ENCODE data around the gene AFF3. TPM values are rescaled to one million over a fixed set of nuclear protein-coding genes. Genes with fewer than 3 reads are reported as not detected.

The AFF3 gene
- total RNA-seq, 1 donor from 2014 or later = 7.3 TPM

- Mint-ChIP-seq H3K4me1 (ENCODE audit: low read depth) (no peaks in the 10 kb centered on the region), H3K27ac (no peak overlapping the region), H3K27me3 (no peaks in the 10 kb centered on the region), H3K36me3 (ENCODE audit: insufficient read depth) (no peaks in the 10 kb centered on the region), H3K4me3 (ENCODE audit: low read depth) (no peak overlapping the region), H3K9me3 (ENCODE audit: low read depth) (peaks cover 5% of the 10 kb centered on the region)
- no peak for TF ChIP-seq CTCF (IDR thresholded peaks at IDR 0.05; ENCODE audit: unreplicated experiment)
- no peak for DNase-seq (ENCODE audit: low spot score, unreplicated experiment)
These were observed 505.2 kb downstream of the AFF3 start for GRCh38 chr2:99637159-99637697.

GRCh38 chr2:99636144-99637034 lies 506.0 kb downstream of the AFF3 start:
- Mint-ChIP-seq H3K27ac (no peak overlapping the region), H3K4me1 (ENCODE audit: low read depth) (no peaks in the 10 kb centered on the region), H3K9me3 (ENCODE audit: low read depth) (peaks cover 5% of the 10 kb centered on the region), H3K4me3 (ENCODE audit: low read depth) (no peak overlapping the region), H3K36me3 (ENCODE audit: insufficient read depth) (no peaks in the 10 kb centered on the region), H3K27me3 (no peaks in the 10 kb centered on the region)
- TF ChIP-seq CTCF (IDR thresholded peaks at IDR 0.05; ENCODE audit: unreplicated experiment) = no peak
- no peak for DNase-seq (ENCODE audit: low spot score, unreplicated experiment)

GRCh38 chr2:99635710-99636109 lies 506.7 kb downstream of the AFF3 start:
- no peaks in the 10 kb centered on the region for H3K4me1 Mint-ChIP-seq (ENCODE audit: low read depth)
- no peak overlapping the region for H3K4me3 Mint-ChIP-seq (ENCODE audit: low read depth)
- no peak overlapping the region for H3K27ac Mint-ChIP-seq
- H3K36me3 Mint-ChIP-seq (ENCODE audit: insufficient read depth) = no peaks in the 10 kb centered on the region
- no peaks in the 10 kb centered on the region for H3K27me3 Mint-ChIP-seq
- DNase-seq (ENCODE audit: low spot score, unreplicated experiment) = no peak
- TF ChIP-seq CTCF (IDR thresholded peaks at IDR 0.05; ENCODE audit: unreplicated experiment) = no peak
- peaks cover 5% of the 10 kb centered on the region for H3K9me3 Mint-ChIP-seq (ENCODE audit: low read depth)

- H3K4me1 Mint-ChIP-seq (ENCODE audit: low read depth) = no peaks in the 10 kb centered on the region
- TF ChIP-seq CTCF (IDR thresholded peaks at IDR 0.05; ENCODE audit: unreplicated experiment) = no peak
- no peak for DNase-seq (ENCODE audit: low spot score, unreplicated experiment)
- H3K36me3 Mint-ChIP-seq (ENCODE audit: insufficient read depth) = no peaks in the 10 kb centered on the region
- H3K9me3 Mint-ChIP-seq (ENCODE audit: low read depth) = peaks cover 5% of the 10 kb centered on the region
- H3K27ac Mint-ChIP-seq = no peak overlapping the region
- no peaks in the 10 kb centered on the region for H3K27me3 Mint-ChIP-seq
- H3K4me3 Mint-ChIP-seq (ENCODE audit: low read depth) = no peak overlapping the region
These were observed 508.2 kb downstream of the AFF3 start for GRCh38 chr2:99634234-99634633.

GRCh38 chr2:99631700-99632099 lies 510.7 kb downstream of the AFF3 start:
- H3K27me3 Mint-ChIP-seq = no peaks in the 10 kb centered on the region
- TF ChIP-seq CTCF (IDR thresholded peaks at IDR 0.05; ENCODE audit: unreplicated experiment) = no peak
- no peaks in the 10 kb centered on the region for H3K4me1 Mint-ChIP-seq (ENCODE audit: low read depth)
- H3K36me3 Mint-ChIP-seq (ENCODE audit: insufficient read depth) = no peaks in the 10 kb centered on the region
- peaks cover 5% of the 10 kb centered on the region for H3K9me3 Mint-ChIP-seq (ENCODE audit: low read depth)
- no peak for DNase-seq (ENCODE audit: low spot score, unreplicated experiment)
- no peak overlapping the region for H3K27ac Mint-ChIP-seq
- no peak overlapping the region for H3K4me3 Mint-ChIP-seq (ENCODE audit: low read depth)

Data from progenitor cell of endocrine pancreas (in vitro differentiated cells).